Testis (tissue), 3 donors: Measurements from ENCODE around the gene IL22RA1. TPM values are rescaled to one million over a fixed set of nuclear protein-coding genes. Genes with fewer than 3 reads are reported as not detected.

Experiments
- DNase-seq: peaks from one replicate; pipeline ENCODE4 v3.0.0-alpha.2; 2019
- H3K27ac ChIP-seq, 2 donors: fragments of 200-600 bp; sonication (generic); one replicate each; pipeline ENCODE4 v1.5.1; 2019
- H3K27me3 ChIP-seq: fragments of 200-600 bp; sonication (generic); one replicate; pipeline ENCODE4 v1.5.1; 2019
- H3K36me3 ChIP-seq: fragments of 200-600 bp; sonication (generic); one replicate; pipeline ENCODE4 v1.5.1; 2017; ENCODE audit warnings: low read depth; ENCODE audit errors: missing control alignments
- H3K4me1 ChIP-seq: fragments of 200-600 bp; sonication (generic); one replicate; pipeline ENCODE4 v1.5.1; 2019
- H3K4me3 ChIP-seq, 2 donors: fragments of 200-600 bp; sonication (generic); one replicate each; pipeline ENCODE4 v1.5.1; 2017 to 2019
- H3K9me3 ChIP-seq: fragments of 200-600 bp; sonication (generic); one replicate; pipeline ENCODE4 v1.5.1; 2017
- CTCF ChIP-seq, 3 experiments: fragments of 450-650 bp in 2 of 3; fragments of 200-600 bp in 1 of 3; sonication (generic) in 1 of 3; IDR thresholded peaks; one replicate each; pipeline ENCODE4 v1.5.1; 2016 to 2019; ENCODE audit warnings: antibody characterized with exemption in 3 of 3, mild to moderate bottlenecking in 2 of 3, moderate library complexity in 1 of 3
- POLR2A ChIP-seq: fragments of 450-650 bp; IDR thresholded peaks from one replicate; pipeline ENCODE4 v1.6.1; 2017; ENCODE audit warnings: antibody characterized with exemption, mild to moderate bottlenecking, moderate library complexity
- WGBS, 2 donors: methylation state at CpG; one replicate each; pipeline ENCODE4 v1.1.5; 2018; 5-methylcytosine and 5-hydroxymethylcytosine counted together
- intact Hi-C: fragments of 100-400 bp; cut with DNase I; formaldehyde crosslinking; loops from one replicate; pipeline ENCODE4 v1.15.1; 2023; ENCODE audit warnings: low total_unique reads
- polyA plus RNA-seq: library from polyadenylated mRNA; stranded (reverse); fragments of 350-450 nt; fragmentation: Illumina TruSeq; extraction: RNeasy Lipid Tissue Mini Kit (QIAGEN cat#74804); gene quantifications from one replicate; pipeline ENCODE4 v1.2.3, GENCODE V29; 2014; ENCODE audit warnings: low read depth, low replicate concordance; ENCODE audit not compliant: insufficient read depth
- total RNA-seq, 2 donors: library from RNA; depleted of rRNA; stranded (reverse); fragments of >200 nt; gene quantifications; one replicate each; pipeline ENCODE4 v1.2.3, GENCODE V29; 2016

The IL22RA1 gene
- total and polyA plus RNA-seq, 3 donors from 2014 or later: 0.31 to 0.95 (median 0.93) TPM

- Histone ChIP-seq H3K27ac (peak within 1 kb of the TSS; percentile 55 to 83), H3K27me3 (no peaks in the 10 kb centered on the region), H3K4me1 (peaks cover 22% of the 10 kb centered on the region), H3K9me3 (no peaks in the 10 kb centered on the region), H3K36me3 (no peaks in the 10 kb centered on the region), H3K4me3 (no peak within 1 kb of the TSS)
- intact Hi-C loops: no loop called here
- WGBS, 2 donors: 47 to 50% methylated on average over 22 to 27 of the region's 27 CpGs
- peak; percentile 92 for DNase-seq
- TF ChIP-seq CTCF (IDR thresholded peaks at IDR 0.05): peak; percentile 42 to 63 (median 55)
- TF ChIP-seq POLR2A: no peak
Observed at GRCh38 chr1:24111996-24112779, 30.8 kb downstream of the IL22RA1 start, which contains the start of gene MYOM3. Gene MYOM3 (minus strand): TSS chr1:24112135. CDS start chr1:24108636, 3,499 bp downstream.

GRCh38 chr1:24111262-24111995 is 31.5 kb downstream of the IL22RA1 start:
- H3K4me3 ChIP-seq: no peak overlapping the region
- H3K27me3 ChIP-seq: no peaks in the 10 kb centered on the region
- H3K27ac ChIP-seq: peak overlapping the region; percentile 55 to 83
- no peaks in the 10 kb centered on the region for H3K9me3 ChIP-seq
- peaks cover 22% of the 10 kb centered on the region for H3K4me1 ChIP-seq
- no peaks in the 10 kb centered on the region for H3K36me3 ChIP-seq
- WGBS, 2 donors: 31 to 38% methylated on average over 15 to 20 of the region's 20 CpGs
- no peak for TF ChIP-seq CTCF (IDR thresholded peaks at IDR 0.05)
- TF ChIP-seq POLR2A: no peak
- intact Hi-C loops: no loop called here
- peak; percentile 47 for DNase-seq

GRCh38 chr1:24110642-24111261 is 32.2 kb downstream of the IL22RA1 start:
- Histone ChIP-seq H3K9me3 (no peaks in the 10 kb centered on the region), H3K4me1 (peaks cover 26% of the 10 kb centered on the region), H3K27me3 (no peaks in the 10 kb centered on the region), H3K4me3 (no peak overlapping the region), H3K27ac (peak overlapping the region; percentile 55 to 83), H3K36me3 (no peaks in the 10 kb centered on the region)
- DNase-seq: peak; percentile 63
- intact Hi-C loops: no loop called here
- TF ChIP-seq CTCF (IDR thresholded peaks at IDR 0.05) (no peak), POLR2A (no peak)
- WGBS, 2 donors: 35 to 53% methylated on average over 11 to 14 of the region's 14 CpGs

GRCh38 chr1:24109686-24110475 is 33.1 kb downstream of the IL22RA1 start:
- TF ChIP-seq CTCF (IDR thresholded peaks at IDR 0.05) (no peak), POLR2A (no peak)
- WGBS, 2 donors: 86% methylated on average over 11 to 15 of the region's 15 CpGs
- H3K4me3 ChIP-seq: no peak overlapping the region
- H3K27me3 ChIP-seq: no peaks in the 10 kb centered on the region
- intact Hi-C loops: no loop called here
- no peak overlapping the region for H3K27ac ChIP-seq
- no peak for DNase-seq
- H3K36me3 ChIP-seq: no peaks in the 10 kb centered on the region
- H3K9me3 ChIP-seq: no peaks in the 10 kb centered on the region
- H3K4me1 ChIP-seq: peaks cover 32% of the 10 kb centered on the region
